ENCODE data around the gene LNPEP.

The LNPEP gene

GRCh38 chr5:96946381-96946780 is 10.5 kb downstream of the LNPEP start:
- Histone ChIP-seq H3K9me3 (no peaks in the 10 kb centered on the region; the same call in 1 of the 2 replicates), H3K36me3 (peaks cover 4% of the 10 kb centered on the region; the same call in 1 of the 2 replicates), H3K27me3 (no peaks in the 10 kb centered on the region), H3K4me1 (no peaks in the 10 kb centered on the region), H3K4me3 (ENCODE audit: low read depth, low read length) (no peak overlapping the region)
- no peak for DNase-seq
- TF ChIP-seq CTCF (IDR thresholded peaks at IDR 0.05; ENCODE audit: low read depth, low read length): no peak

- H3K4me1 ChIP-seq: peaks cover 6% of the 10 kb centered on the region; the same call in 1 of the 2 replicates
- no peak for TF ChIP-seq CTCF (IDR thresholded peaks at IDR 0.05; ENCODE audit: low read depth, low read length)
- no peak for DNase-seq
- H3K9me3 ChIP-seq: no peaks in the 10 kb centered on the region
- peaks cover 4% of the 10 kb centered on the region; the same call in 1 of the 2 replicates for H3K36me3 ChIP-seq
- no peak overlapping the region for H3K4me3 ChIP-seq (ENCODE audit: low read depth, low read length)
- no peaks in the 10 kb centered on the region for H3K27me3 ChIP-seq
Observed at GRCh38 chr5:96952118-96952750, 16.4 kb downstream of the LNPEP start.

- no peaks in the 10 kb centered on the region for H3K9me3 ChIP-seq
- peaks cover 6% of the 10 kb centered on the region; the same call in 1 of the 2 replicates for H3K4me1 ChIP-seq
- peak; percentile 18 for DNase-seq
- H3K4me3 ChIP-seq (ENCODE audit: low read depth, low read length): no peak overlapping the region
- peaks cover 4% of the 10 kb centered on the region; the same call in 1 of the 2 replicates for H3K36me3 ChIP-seq
- no peak for TF ChIP-seq CTCF (IDR thresholded peaks at IDR 0.05; ENCODE audit: low read depth, low read length)
- H3K27me3 ChIP-seq: no peaks in the 10 kb centered on the region
Observed at GRCh38 chr5:96952974-96953730, 17.3 kb downstream of the LNPEP start.

- Histone ChIP-seq H3K4me3 (ENCODE audit: low read depth, low read length) (no peak overlapping the region), H3K4me1 (peaks cover 3% of the 10 kb centered on the region; the same call in 1 of the 2 replicates), H3K9me3 (0 out of 2 replicates have a peak, but pooled peaks cover 2% of the 10 kb centered on the region), H3K27me3 (no peaks in the 10 kb centered on the region), H3K36me3 (no peaks in the 10 kb centered on the region)
- no peak for DNase-seq
- no peak for TF ChIP-seq CTCF (IDR thresholded peaks at IDR 0.05; ENCODE audit: low read depth, low read length)
Observed at GRCh38 chr5:96957254-96958049, 21.6 kb downstream of the LNPEP start.

- H3K4me3 ChIP-seq (ENCODE audit: low read depth, low read length): no peak overlapping the region
- H3K9me3 ChIP-seq: 0 out of 2 replicates have a peak, but pooled peaks cover 2% of the 10 kb centered on the region
- TF ChIP-seq CTCF (IDR thresholded peaks at IDR 0.05; ENCODE audit: low read depth, low read length): no peak
- H3K27me3 ChIP-seq: no peaks in the 10 kb centered on the region
- peak; percentile 12 for DNase-seq
- H3K4me1 ChIP-seq: peaks cover 8% of the 10 kb centered on the region; the same call in 1 of the 2 replicates
- no peaks in the 10 kb centered on the region for H3K36me3 ChIP-seq
Observed at GRCh38 chr5:96958977-96959376, 23.1 kb downstream of the LNPEP start.
